K562 (cell line): Measurements from ENCODE around the gene CRY2. TPM values are rescaled to one million over a fixed set of nuclear protein-coding genes. Genes with fewer than 3 reads are reported as not detected.

Experiments
- ASH1L ChIP-seq: fragments of 450-650 bp; IDR thresholded peaks from 2 replicates; pipeline ENCODE4 v1.6.1; 2018; ENCODE audit warnings: borderline replicate concordance, mild to moderate bottlenecking, low read depth; ENCODE audit not compliant: partially characterized antibody
- CCNT2 ChIP-seq: IDR thresholded peaks from 2 replicates; pipeline ENCODE4 v1.6.1; 2011; ENCODE audit warnings: borderline replicate concordance, low read depth, mild to moderate bottlenecking, moderate library complexity, mixed read lengths, low read length; ENCODE audit not compliant: insufficient read length; ENCODE audit errors: extremely low read depth
- CTCF ChIP-seq, 3 experiments: IDR thresholded peaks in 2 of 3; conservative IDR thresholded peaks in 1 of 3; 2 replicates each; pipeline ENCODE4 v1.5.1; 2011 to 2012; ENCODE audit warnings: low read length in 3 of 3, mild to moderate bottlenecking in 3 of 3, control low read depth in 2 of 3, improper control_type of control experiment in 1 of 3, inconsistent platforms in 1 of 3, low read depth in 1 of 3, mixed read lengths in 1 of 3, moderate library complexity in 1 of 3; ENCODE audit not compliant: insufficient read depth in 2 of 3
- CXXC5 ChIP-seq: fragments of 250-450 bp; sonication (Bioruptor Pico); IDR thresholded peaks from 2 replicates; pipeline ENCODE4 v1.8.0; 2022; ENCODE audit warnings: inconsistent platforms, mild to moderate bottlenecking, moderate library complexity
- DEAF1 ChIP-seq: fragments of 450-650 bp; formaldehyde crosslinking; IDR thresholded peaks from 2 replicates; pipeline ENCODE4 v1.4.0; 2020; ENCODE audit warnings: mild to moderate bottlenecking, moderate library complexity
- E2F8 ChIP-seq: fragments of 450-650 bp; IDR thresholded peaks from 2 replicates; pipeline ENCODE4 v1.7.1; 2018; ENCODE audit warnings: mild to moderate bottlenecking, low read depth; ENCODE audit not compliant: partially characterized antibody
- MTA1 ChIP-seq: fragments of 450-650 bp; IDR thresholded peaks from 2 replicates; pipeline ENCODE4 v1.6.1; 2017; ENCODE audit warnings: borderline replicate concordance
- RBFOX2 ChIP-seq: fragments of 200-400 bp; formaldehyde crosslinking; IDR thresholded peaks from 2 replicates; pipeline ENCODE4 v1.6.1; 2017; ENCODE audit warnings: low read depth, mild to moderate bottlenecking, low read length, moderate library complexity
- RREB1 ChIP-seq: fragments of 250-450 bp; sonication (Bioruptor Pico); IDR thresholded peaks from 2 replicates; pipeline ENCODE4 v1.4.0; 2020
- SRSF3 ChIP-seq: fragments of 200-400 bp; formaldehyde crosslinking; IDR thresholded peaks from 2 replicates; pipeline ENCODE4 v1.6.1; 2016; ENCODE audit warnings: mild to moderate bottlenecking, low read length, moderate library complexity; ENCODE audit not compliant: insufficient read depth
- ZC3H11A ChIP-seq: IDR thresholded peaks from 2 replicates; pipeline ENCODE4 v1.6.1; 2012; ENCODE audit warnings: low read depth, low read length, improper control_type of control experiment
- ZNF143 ChIP-seq: sonication (generic); formaldehyde crosslinking; IDR thresholded peaks from 2 replicates; pipeline ENCODE4 v1.9.0; 2022; ENCODE audit warnings: mild to moderate bottlenecking, missing genetic modification reagents
- ZNF184 ChIP-seq: sonication (generic); formaldehyde crosslinking; IDR thresholded peaks from 2 replicates; pipeline ENCODE4 v1.5.0; 2020; ENCODE audit warnings: missing genetic modification reagents
- ZNF263 ChIP-seq: sonication (generic); formaldehyde crosslinking; IDR thresholded peaks from 2 replicates; pipeline ENCODE4 v1.8.0; 2022; ENCODE audit warnings: mild to moderate bottlenecking, missing genetic modification reagents, borderline replicate concordance
- polyA plus RNA-seq, 8 experiments: library from polyadenylated mRNA; depleted of rRNA in 4 of 8; stranded (reverse) in 5 of 8; unstranded in 3 of 8; fragments of >200 nt; fragmentation: Nextera tagmentation in 2 of 8; fragmentation: Illumina TruSeq in 1 of 8; extraction: Ambion mirVana in 2 of 8; extraction: Trizol in 1 of 8; gene quantifications; 2 replicates each; pipeline versions ENCODE4 v1.2.1 to v1.2.3, GENCODE V29; 2011 to 2014; ENCODE audit warnings: inconsistent platforms in 1 of 8, missing spikeins in 1 of 8
- total RNA-seq, 7 experiments: library from RNA; depleted of rRNA in 6 of 7; stranded (reverse); fragments of >200 nt in 6 of 7; fragmentation: Illumina TruSeq in 2 of 7; extraction: Trizol in 2 of 7; gene quantifications; 2 replicates each; pipeline versions ENCODE4 v1.2.1 to v1.2.3, GENCODE V29; 2011 to 2021; ENCODE audit warnings: low replicate concordance in 1 of 7

CRY2 gene
- total and polyA plus RNA-seq, 9 of the 15 experiments (the other 6 are each of a cell fraction or from before 2014, with no cell fraction given): 2.3 to 23.9 (median 14.8) TPM

GRCh38 chr11:45918331-45918941 is 71.2 kb downstream of the CRY2 start (continued):
- TF ChIP-seq RREB1 (CRISPR knock-in tag) (no peak), DEAF1 (CRISPR knock-in tag) (no peak), MTA1 (no peak), E2F8 (no peak), SRSF3 (no peak), ZNF263 (CRISPR knock-in tag) (0 out of 2 replicates have a peak, but pooled peaks have one; percentile 40), ZNF143 (CRISPR knock-in tag) (peak; percentile 58; the same call in 1 of the 2 replicates), ZC3H11A (no peak), CCNT2 (no peak), CXXC5 (CRISPR knock-in tag) (0 out of 2 replicates have a peak, but pooled peaks have one; percentile 9), ASH1L (no peak), ZNF184 (CRISPR knock-in tag) (no peak), RBFOX2 (peak; percentile 19; the same call in 1 of the 2 replicates), CTCF (IDR thresholded peaks at IDR 0.05 in 2 of 3, conservative IDR thresholded peaks at IDR 0.05 in 1 of 3; ENCODE audit: insufficient read depth in 2 of 3, low read depth in 1 of 3, low read length in 3 of 3) (no peak)
